Cardiac fibroblast (primary cell): Measurements from ENCODE around the gene ERC2.
"Not testable (repeated sequence)": the region's sequence is repeated elsewhere in the genome, so short reads cannot be mapped to it uniquely, and the experiment has no call there.

Experiments
- DNase-seq, 2 donors: peaks; one replicate each; pipeline versions ENCODE4 v3.0.0 to v3.0.0-alpha.2; 2010; ENCODE audit warnings: low read depth in 2 of 2
- H3K4me3 ChIP-seq, 2 donors: replicated peaks in 1 of 2; 1 replicate in 1 of 2; 2 replicates in 1 of 2; pipeline ENCODE4 v1.5.1; 2011; ENCODE audit warnings: low read depth in 2 of 2, low read length in 2 of 2, mild to moderate bottlenecking in 2 of 2, moderate library complexity in 1 of 2
- CTCF ChIP-seq: IDR thresholded peaks from one replicate; pipeline ENCODE4 v1.5.1; 2011; ENCODE audit warnings: low read depth, mild to moderate bottlenecking, low read length, inconsistent platforms

ERC2 gene

GRCh38 chr3:56277236-56277635 is 191.0 kb downstream of the ERC2 start:
- no peak overlapping the region for H3K4me3 ChIP-seq
- no peak for TF ChIP-seq CTCF
- no peak for DNase-seq

DNA sequence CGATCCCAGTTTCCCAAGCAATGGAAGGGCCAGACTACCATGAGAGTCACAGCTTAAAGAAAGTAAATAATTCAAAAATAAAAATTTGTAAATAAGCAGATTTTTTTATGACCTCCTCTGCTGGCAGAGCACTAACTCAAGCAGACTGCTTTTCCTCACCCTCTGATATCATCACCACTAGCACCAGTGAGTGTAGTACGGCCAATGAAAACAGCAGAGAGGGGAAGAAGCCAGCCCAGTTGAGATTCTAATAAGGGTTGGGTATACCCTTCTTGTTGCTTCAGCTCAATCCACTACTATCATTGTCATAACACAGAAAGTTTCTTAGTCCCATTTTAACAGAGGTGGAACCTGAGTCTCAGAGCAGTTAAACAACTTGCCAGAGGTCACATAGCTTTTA is 193.1 kb downstream of the ERC2 start:
- TF ChIP-seq CTCF = no peak
- H3K4me3 ChIP-seq = no peak overlapping the region

GRCh38 chr3:56269755-56270535 is 198.3 kb downstream of the ERC2 start:
- no peak for TF ChIP-seq CTCF
- DNase-seq = peak; percentile 43 to 63
- H3K4me3 ChIP-seq = no peak overlapping the region

More for the DNA sequence above, 193.1 kb downstream of the ERC2 start:
- no peak for DNase-seq

GRCh38 chr3:56268616-56269383 is 199.5 kb downstream of the ERC2 start:
- H3K4me3 ChIP-seq = no peak overlapping the region
- TF ChIP-seq CTCF = no peak
- no peak for DNase-seq

DNA sequence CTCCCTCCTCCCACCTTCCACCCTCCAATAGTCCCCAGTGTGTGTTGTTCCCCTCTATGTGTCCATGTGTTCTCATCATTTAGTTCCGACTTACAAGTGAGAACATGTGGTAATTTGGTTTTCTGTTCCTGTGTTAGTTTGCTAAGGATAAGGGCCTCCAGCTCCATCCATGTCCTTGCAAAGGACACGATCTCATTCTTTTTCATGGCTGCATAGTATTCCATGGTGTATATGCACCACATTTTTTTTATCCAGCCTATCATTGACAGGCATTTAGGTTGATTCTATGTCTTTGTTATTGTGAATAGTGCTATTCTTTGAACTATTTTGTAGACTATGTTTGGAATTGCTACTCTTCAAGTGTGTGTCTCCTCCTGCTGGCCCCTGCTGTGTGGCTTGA is 206.4 kb downstream of the ERC2 start:
- not testable (repeated sequence) for H3K4me3 ChIP-seq

DNA sequence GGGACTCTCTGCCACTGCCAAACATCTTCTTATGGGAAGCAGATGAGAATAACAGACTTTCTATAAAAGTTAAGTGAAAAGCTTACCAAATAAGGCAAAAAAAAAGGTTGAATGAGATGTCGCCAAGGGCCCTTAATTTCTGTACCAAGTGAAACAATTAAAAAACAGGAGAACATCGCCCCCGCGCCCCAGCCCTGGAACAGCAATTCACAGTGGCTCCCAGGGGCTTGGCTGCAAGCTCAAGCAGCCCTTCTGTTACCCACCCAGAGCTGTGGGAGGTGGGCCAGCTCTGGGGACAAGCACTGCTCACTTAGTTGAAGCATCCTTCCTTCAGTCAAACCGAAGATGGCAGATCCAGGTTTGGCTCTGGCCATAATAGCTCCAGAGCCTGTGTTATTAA is 208.0 kb downstream of the ERC2 start:
- no peak overlapping the region for H3K4me3 ChIP-seq
- no peak for DNase-seq
- no peak for TF ChIP-seq CTCF

More for the DNA sequence above, 206.4 kb downstream of the ERC2 start:
- DNase-seq = not testable (repeated sequence)

GRCh38 chr3:56257826-56258225 is 210.4 kb downstream of the ERC2 start:
- TF ChIP-seq CTCF = no peak

More at GRCh38 chr3:56257826-56258225, 210.4 kb downstream of the ERC2 start:
- no peak for DNase-seq
- H3K4me3 ChIP-seq = no peak overlapping the region
